Parathyroid adenoma (tissue), 2 donors: Measurements from ENCODE around the gene GPR179.

Source experiments
- H2AFZ ChIP-seq: fragments of 300-600 bp; sonication (generic); one replicate; pipeline ENCODE4 v1.7.0; 2017; ENCODE audit warnings: antibody characterized with exemption, mild to moderate bottlenecking
- H3K27ac ChIP-seq: fragments of 300-600 bp; sonication (generic); one replicate; pipeline ENCODE4 v1.7.0; 2017
- H3K27me3 ChIP-seq: fragments of 300-600 bp; sonication (generic); one replicate; pipeline ENCODE4 v1.7.0; 2017; ENCODE audit warnings: low read length; ENCODE audit not compliant: control insufficient read depth, insufficient read depth
- H3K36me3 ChIP-seq: fragments of 300-600 bp; sonication (generic); one replicate; pipeline ENCODE4 v1.7.0; 2017; ENCODE audit warnings: low read length; ENCODE audit not compliant: control insufficient read depth, insufficient read depth
- H3K4me1 ChIP-seq: fragments of 300-600 bp; sonication (generic); one replicate; pipeline ENCODE4 v1.7.0; 2017; ENCODE audit warnings: control low read depth
- H3K4me2 ChIP-seq: fragments of 300-600 bp; sonication (generic); one replicate; pipeline ENCODE4 v1.7.0; 2017; ENCODE audit warnings: low read length
- H3K4me3 ChIP-seq: fragments of 300-600 bp; sonication (generic); one replicate; pipeline ENCODE4 v1.7.0; 2017; ENCODE audit warnings: low read depth, low read length
- H3K79me2 ChIP-seq: fragments of 300-600 bp; sonication (generic); one replicate; pipeline ENCODE4 v1.7.0; 2017; ENCODE audit warnings: control low read depth
- H3K9ac ChIP-seq: fragments of 300-600 bp; sonication (generic); one replicate; pipeline ENCODE4 v1.7.0; 2017; ENCODE audit warnings: mild to moderate bottlenecking
- H3K9me3 ChIP-seq: fragments of 300-600 bp; sonication (generic); one replicate; pipeline ENCODE4 v1.7.0; 2017; ENCODE audit warnings: low read length; ENCODE audit not compliant: control insufficient read depth
- TF ChIP-seq, protein P1 (sequence below): fragments of 300-600 bp; sonication (generic); IDR thresholded peaks from one replicate; pipeline ENCODE4 v1.7.0; 2017; ENCODE audit warnings: antibody characterized with exemption, mild to moderate bottlenecking
- donor health status: primary hyperparathyroidism.

The GPR179 gene

DNA sequence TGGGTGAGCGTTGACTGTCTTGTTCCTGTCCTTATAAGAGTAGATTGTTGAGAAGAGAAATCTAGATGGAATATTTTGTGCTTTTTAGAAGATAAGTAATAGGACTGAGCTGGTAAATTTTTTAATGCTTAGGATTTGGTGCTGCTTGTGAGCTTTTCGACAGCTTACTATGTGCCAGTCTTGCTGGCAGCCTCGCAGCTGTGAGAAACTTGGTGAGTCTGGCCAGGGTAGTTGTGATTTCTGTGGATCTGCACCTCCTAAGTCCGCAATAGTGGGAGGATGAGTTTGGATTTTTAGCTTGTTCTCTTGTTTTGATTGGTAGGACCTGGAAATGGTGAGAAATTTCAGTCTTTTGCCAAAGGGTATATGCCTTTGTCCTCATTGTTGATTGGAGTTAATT lies 11.5 kb upstream of the GPR179 start:
- no peaks in the 10 kb centered on the region for H3K36me3 ChIP-seq
- no peaks in the 10 kb centered on the region for H3K9me3 ChIP-seq
- no peak overlapping the region for H3K27ac ChIP-seq
- peaks cover 46% of the 10 kb centered on the region for H3K79me2 ChIP-seq
- H3K4me3 ChIP-seq: no peak overlapping the region
- H3K4me1 ChIP-seq: peaks cover 9% of the 10 kb centered on the region
- H3K4me2 ChIP-seq: no peak overlapping the region
- H2AFZ ChIP-seq: no peak overlapping the region
- no peak overlapping the region for H3K9ac ChIP-seq
- H3K27me3 ChIP-seq: no peaks in the 10 kb centered on the region
- TF ChIP-seq, protein P1, sequence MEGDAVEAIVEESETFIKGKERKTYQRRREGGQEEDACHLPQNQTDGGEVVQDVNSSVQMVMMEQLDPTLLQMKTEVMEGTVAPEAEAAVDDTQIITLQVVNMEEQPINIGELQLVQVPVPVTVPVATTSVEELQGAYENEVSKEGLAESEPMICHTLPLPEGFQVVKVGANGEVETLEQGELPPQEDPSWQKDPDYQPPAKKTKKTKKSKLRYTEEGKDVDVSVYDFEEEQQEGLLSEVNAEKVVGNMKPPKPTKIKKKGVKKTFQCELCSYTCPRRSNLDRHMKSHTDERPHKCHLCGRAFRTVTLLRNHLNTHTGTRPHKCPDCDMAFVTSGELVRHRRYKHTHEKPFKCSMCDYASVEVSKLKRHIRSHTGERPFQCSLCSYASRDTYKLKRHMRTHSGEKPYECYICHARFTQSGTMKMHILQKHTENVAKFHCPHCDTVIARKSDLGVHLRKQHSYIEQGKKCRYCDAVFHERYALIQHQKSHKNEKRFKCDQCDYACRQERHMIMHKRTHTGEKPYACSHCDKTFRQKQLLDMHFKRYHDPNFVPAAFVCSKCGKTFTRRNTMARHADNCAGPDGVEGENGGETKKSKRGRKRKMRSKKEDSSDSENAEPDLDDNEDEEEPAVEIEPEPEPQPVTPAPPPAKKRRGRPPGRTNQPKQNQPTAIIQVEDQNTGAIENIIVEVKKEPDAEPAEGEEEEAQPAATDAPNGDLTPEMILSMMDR: no peak

DNA sequence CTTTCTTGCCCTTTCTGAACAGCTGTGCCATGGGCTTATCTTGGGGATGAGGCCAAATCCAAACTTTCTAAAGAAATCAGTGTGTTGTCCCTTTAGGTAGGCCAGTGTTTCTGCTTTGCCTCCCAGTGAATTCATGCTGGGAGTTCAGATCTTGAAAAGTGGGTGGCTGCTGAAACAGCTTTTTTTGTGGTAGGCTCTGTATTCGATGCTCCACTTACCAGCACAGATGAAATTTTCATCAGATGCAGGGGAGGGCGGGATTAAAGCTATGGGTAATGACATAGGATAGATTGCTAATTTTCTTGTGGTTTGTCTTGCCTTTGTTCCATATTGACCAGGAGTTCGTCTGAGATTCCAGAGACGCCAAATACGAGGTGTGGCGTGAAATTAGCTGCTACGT lies 10.7 kb upstream of the GPR179 start:
- Histone ChIP-seq H3K4me3 (no peak overlapping the region), H3K36me3 (no peaks in the 10 kb centered on the region), H2AFZ (no peak overlapping the region), H3K27me3 (no peaks in the 10 kb centered on the region), H3K9me3 (no peaks in the 10 kb centered on the region), H3K9ac (no peak overlapping the region), H3K4me1 (peaks cover 9% of the 10 kb centered on the region), H3K79me2 (peaks cover 44% of the 10 kb centered on the region), H3K4me2 (no peak overlapping the region), H3K27ac (no peak overlapping the region)
- TF ChIP-seq, protein P1: no peak

DNA sequence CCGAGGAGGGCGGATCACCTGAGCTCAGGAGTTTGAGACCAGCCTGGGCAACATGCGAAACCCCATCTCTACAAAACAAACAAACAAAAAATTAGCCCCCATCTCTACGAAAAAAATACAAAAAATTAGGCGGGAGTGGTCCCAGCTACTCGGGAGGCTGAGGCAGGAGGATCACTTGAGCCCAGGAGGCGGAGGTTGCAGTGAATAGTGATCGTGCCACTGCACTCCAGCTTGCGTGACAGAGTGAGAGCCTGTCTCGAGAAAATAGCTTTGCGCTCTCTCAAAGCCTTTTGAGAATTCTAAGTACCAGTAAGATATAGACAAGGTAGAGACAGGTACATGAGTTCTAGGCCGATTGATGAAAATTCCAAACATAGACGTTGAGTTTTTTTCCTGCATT lies 9.9 kb upstream of the GPR179 start:
- Histone ChIP-seq H3K4me3 (peak overlapping the region; percentile 62), H3K27me3 (no peaks in the 10 kb centered on the region), H3K9me3 (no peaks in the 10 kb centered on the region), H3K36me3 (no peaks in the 10 kb centered on the region), H3K9ac (no peak overlapping the region), H2AFZ (no peak overlapping the region), H3K4me1 (peaks cover 9% of the 10 kb centered on the region), H3K27ac (no peak overlapping the region), H3K4me2 (peak overlapping the region; percentile 64), H3K79me2 (peaks cover 38% of the 10 kb centered on the region)
- TF ChIP-seq, protein P1: no peak

DNA sequence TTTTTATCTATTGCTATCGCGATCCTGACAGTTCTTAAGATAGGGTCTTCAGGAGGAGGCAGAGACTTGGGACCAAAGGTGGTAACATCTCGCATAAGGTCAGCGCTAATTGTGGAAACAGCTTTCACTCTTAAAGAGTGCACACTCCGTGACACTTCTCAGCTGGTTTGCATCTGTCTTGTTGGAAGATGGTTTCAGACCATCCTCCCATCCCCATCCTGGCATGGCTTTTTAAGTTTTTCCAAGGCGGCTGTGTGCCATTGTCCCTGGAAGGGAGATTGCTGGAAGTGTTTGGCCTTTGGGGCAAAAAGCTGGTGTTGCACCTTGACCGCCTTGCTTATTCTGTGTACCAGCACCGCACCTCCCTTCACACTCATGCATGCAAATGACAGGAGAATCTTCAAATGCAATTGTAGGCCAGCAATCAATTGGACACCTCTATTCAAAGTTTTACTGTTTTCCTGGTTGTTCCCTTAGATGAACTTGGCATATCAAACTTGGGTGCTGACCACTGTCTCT lies 9.4 kb upstream of the GPR179 start:
- H3K4me2 ChIP-seq: peak overlapping the region; percentile 64
- H3K9me3 ChIP-seq: no peaks in the 10 kb centered on the region
- peak overlapping the region; percentile 16 for H3K27ac ChIP-seq
- peaks cover 38% of the 10 kb centered on the region for H3K79me2 ChIP-seq
- H3K27me3 ChIP-seq: no peaks in the 10 kb centered on the region
- TF ChIP-seq, protein P1: no peak
- peak overlapping the region; percentile 45 for H2AFZ ChIP-seq
- peak overlapping the region; percentile 63 for H3K9ac ChIP-seq
- H3K36me3 ChIP-seq: no peaks in the 10 kb centered on the region
- peaks cover 9% of the 10 kb centered on the region for H3K4me1 ChIP-seq
- H3K4me3 ChIP-seq: peak overlapping the region; percentile 62
